Skin of body (tissue), 2 donors: ENCODE data around the gene MAPK9. TPM values are rescaled to one million over a fixed set of nuclear protein-coding genes. Genes with fewer than 3 reads are reported as not detected.

Source experiments
- DNase-seq: peaks from one replicate; lab custom pipeline; 2025; lab: John Stamatoyannopoulos, UW
- total RNA-seq: library from RNA; depleted of rRNA; stranded (reverse); fragments of >200 nt; gene quantifications from one replicate; pipeline ENCODE4 v1.2.3, GENCODE V29; 2014

MAPK9 gene
- total RNA-seq, 1 donor from 2014 or later: 18.8 TPM

GRCh38 chr5:180206993-180207392 lies 84.9 kb downstream of the MAPK9 start:
- no peak for DNase-seq

GRCh38 chr5:180205916-180206315 lies 86.0 kb downstream of the MAPK9 start:
- DNase-seq: no peak

GRCh38 chr5:180204276-180204819 lies 87.5 kb downstream of the MAPK9 start:
- DNase-seq: no peak

GRCh38 chr5:180202939-180203573 lies 88.8 kb downstream of the MAPK9 start:
- no peak for DNase-seq

- DNase-seq: no peak
These were observed 90.6 kb downstream of the MAPK9 start for GRCh38 chr5:180201051-180201987.

GRCh38 chr5:180199390-180199789 lies 92.5 kb downstream of the MAPK9 start:
- no peak for DNase-seq

GRCh38 chr5:180198208-180198607 lies 93.7 kb downstream of the MAPK9 start:
- DNase-seq: no peak

- DNase-seq: no peak
These were observed 94.7 kb downstream of the MAPK9 start for GRCh38 chr5:180197016-180197702.

GRCh38 chr5:180194410-180195345 lies 97.2 kb downstream of the MAPK9 start:
- no peak for DNase-seq

- no peak for DNase-seq
These were observed 98.0 kb downstream of the MAPK9 start for GRCh38 chr5:180193749-180194375.

GRCh38 chr5:180191716-180192115 lies 100.2 kb downstream of the MAPK9 start:
- no peak for DNase-seq

GRCh38 chr5:180187767-180188166 lies 104.1 kb downstream of the MAPK9 start:
- DNase-seq: no peak

Other genes with a start within 250 kb of the MAPK9 start
- 32.4 TPM for gene RNF130, start 220.3 kb downstream of the MAPK9 start, total RNA-seq
- 0.79 TPM for gene RASGEF1C, start 82.9 kb downstream of the MAPK9 start, total RNA-seq
- gene GFPT2, start 61.3 kb upstream of the MAPK9 start, total RNA-seq: 7.5 TPM
- 25.0 TPM for gene CNOT6, start 202.3 kb upstream of the MAPK9 start, total RNA-seq